GM12878 (cell line): ENCODE results near the gene NDUFB11.

Experiments
- FOXK2 ChIP-seq: fragments of 450-650 bp; IDR thresholded peaks from 2 replicates; pipeline ENCODE4 v1.6.1; 2017; ENCODE audit warnings: mild to moderate bottlenecking, moderate library complexity
- MAX ChIP-seq: IDR thresholded peaks from 2 replicates; pipeline ENCODE4 v1.6.1; 2012; ENCODE audit warnings: low read depth, low read length, improper control_type of control experiment
- NFYB ChIP-seq: IDR thresholded peaks from 2 replicates; pipeline ENCODE4 v1.6.1; 2011; ENCODE audit warnings: low read depth, mild to moderate bottlenecking, low read length, improper control_type of control experiment, moderate library complexity; ENCODE audit not compliant: insufficient read depth
- POLR2A ChIP-seq: IDR thresholded peaks from 2 replicates; pipeline ENCODE4 v1.6.1; 2011; ENCODE audit warnings: low read depth, mild to moderate bottlenecking, low read length
- SMAD5 ChIP-seq: IDR thresholded peaks from 2 replicates; pipeline ENCODE4 v1.6.1; 2016; ENCODE audit warnings: antibody characterized with exemption, low read depth
- TARDBP ChIP-seq: IDR thresholded peaks from 2 replicates; pipeline ENCODE4 v1.6.1; 2016; ENCODE audit warnings: borderline replicate concordance
- TF ChIP-seq, protein P1 (sequence below), 3 experiments: IDR thresholded peaks in 2 of 3; conservative IDR thresholded peaks in 1 of 3; 2 replicates each; pipeline ENCODE4 v1.5.1; 2011; ENCODE audit warnings: low read depth in 3 of 3, low read length in 3 of 3, mild to moderate bottlenecking in 3 of 3, control low read depth in 2 of 3, moderate library complexity in 2 of 3, inconsistent platforms in 1 of 3, mixed read lengths in 1 of 3; ENCODE audit not compliant: control insufficient read depth in 2 of 3, insufficient read depth in 1 of 3; ENCODE audit errors: extremely low read depth in 1 of 3

DNA sequence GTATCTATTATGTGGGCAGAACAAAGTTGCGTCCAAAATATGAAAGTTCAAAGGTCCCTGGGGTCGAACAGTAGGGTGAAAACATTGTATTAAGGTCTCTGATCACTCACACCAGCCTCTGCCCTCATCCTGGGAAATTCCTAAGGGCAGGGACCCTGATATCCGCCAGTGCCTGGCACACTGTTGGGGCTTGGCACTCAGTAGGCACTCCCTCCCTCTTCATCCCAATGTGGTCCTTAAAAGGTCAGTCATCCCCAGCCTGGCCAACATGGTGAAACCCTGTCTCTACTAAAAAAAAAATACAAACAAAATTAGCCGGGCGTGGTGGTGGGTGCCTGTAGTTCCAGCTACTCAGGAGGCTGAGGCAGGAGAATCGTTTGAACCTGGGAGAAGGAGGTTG, 6.3 kb downstream of the NDUFB11 start:
- TF ChIP-seq FOXK2 (no peak), MAX (no peak), POLR2A (no peak), SMAD5 (no peak), TARDBP (no peak), NFYB (no peak)
- TF ChIP-seq, protein P1, sequence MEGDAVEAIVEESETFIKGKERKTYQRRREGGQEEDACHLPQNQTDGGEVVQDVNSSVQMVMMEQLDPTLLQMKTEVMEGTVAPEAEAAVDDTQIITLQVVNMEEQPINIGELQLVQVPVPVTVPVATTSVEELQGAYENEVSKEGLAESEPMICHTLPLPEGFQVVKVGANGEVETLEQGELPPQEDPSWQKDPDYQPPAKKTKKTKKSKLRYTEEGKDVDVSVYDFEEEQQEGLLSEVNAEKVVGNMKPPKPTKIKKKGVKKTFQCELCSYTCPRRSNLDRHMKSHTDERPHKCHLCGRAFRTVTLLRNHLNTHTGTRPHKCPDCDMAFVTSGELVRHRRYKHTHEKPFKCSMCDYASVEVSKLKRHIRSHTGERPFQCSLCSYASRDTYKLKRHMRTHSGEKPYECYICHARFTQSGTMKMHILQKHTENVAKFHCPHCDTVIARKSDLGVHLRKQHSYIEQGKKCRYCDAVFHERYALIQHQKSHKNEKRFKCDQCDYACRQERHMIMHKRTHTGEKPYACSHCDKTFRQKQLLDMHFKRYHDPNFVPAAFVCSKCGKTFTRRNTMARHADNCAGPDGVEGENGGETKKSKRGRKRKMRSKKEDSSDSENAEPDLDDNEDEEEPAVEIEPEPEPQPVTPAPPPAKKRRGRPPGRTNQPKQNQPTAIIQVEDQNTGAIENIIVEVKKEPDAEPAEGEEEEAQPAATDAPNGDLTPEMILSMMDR (IDR thresholded peaks at IDR 0.05 in 2 of 3, conservative IDR thresholded peaks at IDR 0.05 in 1 of 3; ENCODE audit: control insufficient read depth in 2 of 3, extremely low read depth in 1 of 3, insufficient read depth in 1 of 3, low read depth in 3 of 3, low read length in 3 of 3): no peak
